ENCODE measurements around the gene THRAP3. TPM values are rescaled to one million over a fixed set of nuclear protein-coding genes. Genes with fewer than 3 reads are reported as not detected.

THRAP3 gene
- total RNA-seq, result 100 to 1,000 TPM; 128 to 133 TPM

- H3K36me3 Mint-ChIP-seq (ENCODE audit: low read depth), result peaks cover 30% of the 10 kb centered on the region
- DNase-seq, result peak; percentile 100
- H3K27me3 Mint-ChIP-seq, result no peaks in the 10 kb centered on the region
- H3K4me3 Mint-ChIP-seq, result peak within 1 kb of the TSS; percentile 94
- ChIA-PET CTCF (interaction anchor here (0.6 to 3.8 kb wide), 17 partner anchors 11 to 249 kb away, joined by 3 to 46 read pairs (median 4); partner anchors contain the start of genes EVA1B, SH3D21 and TRAPPC3), POLR2A (interaction anchor here (0.6 to 4.5 kb wide), 44 partner anchors 10 to 1251 kb away, joined by 3 to 72 read pairs (median 4); partner anchors contain the start of genes ADPRS, CLSPN, EVA1B and LSM10)
- peaks cover 32% of the 10 kb centered on the region for H3K4me1 Mint-ChIP-seq
- peak within 1 kb of the TSS; percentile 99 for H3K27ac Mint-ChIP-seq
- no peaks in the 10 kb centered on the region for H3K9me3 Mint-ChIP-seq
These were observed at the start of gene THRAP3 for GRCh38 chr1:36223996-36224536. Gene THRAP3, plus strand, starts transcription at chr1:36224443. Its CDS starts 58,121 bp downstream, at chr1:36282564.

GRCh38 chr1:36174713-36175112 is 49.5 kb upstream of the THRAP3 start:
- ChIA-PET POLR2A (no interaction called here), CTCF (no interaction called here)
- Mint-ChIP-seq H3K27me3 (no peaks in the 10 kb centered on the region), H3K9me3 (no peaks in the 10 kb centered on the region), H3K27ac (no peak overlapping the region), H3K4me3 (no peak overlapping the region), H3K4me1 (peaks cover 4% of the 10 kb centered on the region), H3K36me3 (ENCODE audit: low read depth) (peaks cover 61% of the 10 kb centered on the region)
- DNase-seq, result no peak

GRCh38 chr1:36175137-36176095 is 48.8 kb upstream of the THRAP3 start:
- POLR2A ChIA-PET, result no interaction called here

GRCh38 chr1:36176106-36176949 is 47.9 kb upstream of the THRAP3 start:
- CTCF ChIA-PET, result no interaction called here
- Mint-ChIP-seq H3K9me3 (no peaks in the 10 kb centered on the region), H3K36me3 (ENCODE audit: low read depth) (peaks cover 70% of the 10 kb centered on the region), H3K4me1 (peaks cover 2% of the 10 kb centered on the region), H3K27ac (no peak overlapping the region), H3K4me3 (no peak overlapping the region), H3K27me3 (no peaks in the 10 kb centered on the region)
- POLR2A ChIA-PET, result no interaction called here
- DNase-seq, result no peak

More at GRCh38 chr1:36175137-36176095, 48.8 kb upstream of the THRAP3 start:
- no peaks in the 10 kb centered on the region for H3K9me3 Mint-ChIP-seq
- H3K4me3 Mint-ChIP-seq, result no peak overlapping the region
- no peaks in the 10 kb centered on the region for H3K27me3 Mint-ChIP-seq
- peaks cover 2% of the 10 kb centered on the region for H3K4me1 Mint-ChIP-seq
- no peak overlapping the region for H3K27ac Mint-ChIP-seq
- CTCF ChIA-PET, result no interaction called here
- peaks cover 65% of the 10 kb centered on the region for H3K36me3 Mint-ChIP-seq (ENCODE audit: low read depth)
- no peak for DNase-seq

DNA sequence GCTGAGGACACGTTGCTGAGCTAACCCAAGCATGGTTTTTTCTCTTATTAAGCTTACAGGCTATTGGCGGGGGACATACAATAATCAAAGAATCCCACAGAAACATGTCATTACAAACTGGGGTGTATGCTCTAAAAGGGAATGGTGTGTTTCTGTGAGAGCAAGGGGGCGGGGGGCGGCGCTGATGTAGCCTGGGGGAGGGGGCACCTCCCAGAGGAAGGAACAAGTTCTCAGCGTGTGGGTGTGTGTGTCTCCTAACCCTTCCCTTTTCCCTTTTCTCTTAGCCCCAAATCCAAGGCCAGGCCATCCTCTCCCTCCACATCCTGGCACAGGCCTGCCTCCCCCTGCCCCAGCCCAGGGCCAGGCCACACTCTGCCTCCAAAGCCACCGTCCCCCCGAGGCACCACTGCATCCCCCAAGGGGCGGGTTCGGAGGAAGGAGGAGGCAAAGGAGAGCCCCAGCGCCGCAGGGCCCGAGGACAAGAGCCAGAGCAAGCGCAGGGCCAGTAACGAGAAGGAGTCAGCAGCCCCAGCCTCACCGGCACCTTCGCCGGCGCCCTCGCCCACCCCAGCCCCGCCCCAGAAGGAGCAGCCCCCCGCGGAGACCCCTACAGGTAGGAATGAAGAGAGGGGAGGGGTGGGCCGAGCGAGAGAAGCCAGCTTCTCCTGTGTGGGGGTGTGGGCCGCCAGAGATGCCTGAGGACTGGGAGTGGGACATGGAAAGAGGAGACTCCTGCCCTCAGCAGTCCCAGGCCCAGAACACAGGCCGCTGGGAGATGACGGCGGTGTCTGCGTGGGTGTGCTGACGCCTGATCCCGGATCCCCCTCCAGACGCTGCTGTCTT is 46.4 kb upstream of the THRAP3 start:
- POLR2A ChIA-PET, result interaction anchor here (1.5 kb wide), 1 partner anchor 18 kb away, joined by 4 read pairs; no protein-coding TSS in a partner anchor
- Mint-ChIP-seq H3K4me3 (no peak overlapping the region), H3K36me3 (ENCODE audit: low read depth) (peaks cover 63% of the 10 kb centered on the region), H3K27me3 (no peaks in the 10 kb centered on the region), H3K27ac (no peak overlapping the region), H3K9me3 (no peaks in the 10 kb centered on the region), H3K4me1 (no peaks in the 10 kb centered on the region)
- no peak for DNase-seq
- CTCF ChIA-PET, result interaction anchor here (0.9 kb wide), 1 partner anchor 28 kb away, joined by 4 read pairs; the partner anchor contains the start of gene TRAPPC3

- Mint-ChIP-seq H3K27ac (no peak overlapping the region), H3K9me3 (no peaks in the 10 kb centered on the region), H3K36me3 (ENCODE audit: low read depth) (peaks cover 60% of the 10 kb centered on the region), H3K4me1 (no peaks in the 10 kb centered on the region), H3K4me3 (no peak overlapping the region), H3K27me3 (no peaks in the 10 kb centered on the region)
- DNase-seq, result no peak
- CTCF ChIA-PET, result no interaction called here
- POLR2A ChIA-PET, result interaction anchor here (1.0 to 1.5 kb wide), 2 partner anchors 17 to 19 kb away, joined by 3 to 4 read pairs; no protein-coding TSS in a partner anchor
These were observed 45.6 kb upstream of the THRAP3 start for GRCh38 chr1:36178471-36179219.

DNA sequence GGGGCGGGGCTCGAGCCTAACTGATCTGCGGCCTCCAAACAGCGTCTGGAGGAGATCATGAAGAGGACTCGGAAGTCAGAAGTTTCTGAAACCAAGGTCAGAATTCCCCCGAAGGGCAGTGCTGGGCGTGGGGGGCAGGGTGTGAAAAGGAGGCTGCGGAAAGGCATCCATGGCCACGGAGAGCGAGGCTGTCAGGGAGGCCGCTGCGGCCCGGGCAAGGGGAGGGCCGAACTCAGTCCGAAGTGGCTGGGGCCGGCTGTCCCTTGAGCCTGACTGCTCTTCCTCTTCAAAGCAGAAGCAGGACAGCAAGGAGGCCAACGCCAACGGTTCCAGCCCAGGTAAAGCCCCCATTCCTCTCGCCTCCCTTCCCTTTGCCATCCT is 45.0 kb upstream of the THRAP3 start:
- H3K36me3 Mint-ChIP-seq (ENCODE audit: low read depth), result peaks cover 54% of the 10 kb centered on the region
- no peak for DNase-seq
- H3K4me1 Mint-ChIP-seq, result no peaks in the 10 kb centered on the region
- CTCF ChIA-PET, result no interaction called here
- H3K27me3 Mint-ChIP-seq, result no peaks in the 10 kb centered on the region
- no peak overlapping the region for H3K27ac Mint-ChIP-seq
- POLR2A ChIA-PET, result interaction anchor here (1.0 kb wide), 1 partner anchor 18 kb away, joined by 3 read pairs; no protein-coding TSS in a partner anchor
- no peaks in the 10 kb centered on the region for H3K9me3 Mint-ChIP-seq
- no peak overlapping the region for H3K4me3 Mint-ChIP-seq

GRCh38 chr1:36182734-36183133 is 41.5 kb upstream of the THRAP3 start:
- ChIA-PET CTCF (interaction anchor here (1.7 to 2.9 kb wide), 3 partner anchors 22 to 103 kb away, joined by 4 to 19 read pairs (median 10); partner anchors contain the start of gene TRAPPC3), POLR2A (interaction anchor here (0.5 to 2.4 kb wide), 6 partner anchors 20 to 177 kb away, joined by 3 to 19 read pairs (median 7); partner anchors contain the start of genes MAP7D1, THRAP3 and TRAPPC3)
- Mint-ChIP-seq H3K4me1 (peaks cover 5% of the 10 kb centered on the region), H3K27me3 (no peaks in the 10 kb centered on the region), H3K4me3 (no peak overlapping the region), H3K36me3 (ENCODE audit: low read depth) (peaks cover 34% of the 10 kb centered on the region), H3K9me3 (no peaks in the 10 kb centered on the region), H3K27ac (no peak overlapping the region)
- DNase-seq, result no peak

DNA sequence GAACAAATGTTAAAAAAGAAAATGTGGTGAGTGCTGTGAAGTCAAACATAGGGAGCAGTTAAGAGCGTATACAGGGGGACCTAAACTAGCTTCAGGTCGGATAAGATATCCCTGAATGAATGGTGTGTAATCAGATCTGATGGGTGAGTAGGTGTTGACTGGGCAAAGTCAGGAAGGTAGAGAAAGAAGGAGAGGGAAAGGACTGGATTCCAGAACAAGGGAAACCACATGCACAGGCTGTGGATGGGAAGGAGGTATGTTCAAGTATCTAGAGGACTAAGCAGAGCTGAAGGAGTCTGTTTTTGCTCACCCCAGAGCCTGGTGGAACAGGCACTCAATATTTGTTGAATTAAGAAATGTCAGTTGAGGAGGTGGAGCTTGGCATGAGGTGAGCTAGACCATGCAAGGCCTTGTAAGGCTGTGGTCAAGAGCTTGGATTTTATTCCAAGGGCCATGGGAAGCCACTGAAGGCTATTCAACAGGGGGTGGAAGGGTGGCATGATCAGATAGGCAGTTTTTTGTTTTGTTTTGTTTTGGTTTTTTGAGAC is 40.9 kb upstream of the THRAP3 start:
- no peak for DNase-seq
- Mint-ChIP-seq H3K4me1 (peaks cover 8% of the 10 kb centered on the region), H3K27ac (peak overlapping the region; percentile 10), H3K27me3 (no peaks in the 10 kb centered on the region), H3K36me3 (ENCODE audit: low read depth) (peaks cover 31% of the 10 kb centered on the region), H3K9me3 (no peaks in the 10 kb centered on the region), H3K4me3 (no peak overlapping the region)
- CTCF ChIA-PET, result interaction anchor here (1.7 to 2.9 kb wide), 3 partner anchors 22 to 103 kb away, joined by 4 to 19 read pairs (median 10); partner anchors contain the start of gene TRAPPC3
- POLR2A ChIA-PET, result interaction anchor here (0.5 to 2.4 kb wide), 7 partner anchors 21 to 178 kb away, joined by 3 to 19 read pairs (median 6); partner anchors contain the start of genes MAP7D1, THRAP3 and TRAPPC3

- DNase-seq, result peak; percentile 84
- H3K4me1 Mint-ChIP-seq, result peaks cover 8% of the 10 kb centered on the region
- H3K27me3 Mint-ChIP-seq, result no peaks in the 10 kb centered on the region
- peaks cover 3% of the 10 kb centered on the region for H3K36me3 Mint-ChIP-seq (ENCODE audit: low read depth)
- ChIA-PET POLR2A (interaction anchor here (0.7 to 3.0 kb wide), 8 partner anchors 26 to 71 kb away, joined by 3 to 35 read pairs (median 6); partner anchors contain the start of genes MAP7D1, THRAP3 and TRAPPC3), CTCF (interaction anchor here (0.6 to 5.3 kb wide), 18 partner anchors 9 to 478 kb away, joined by 3 to 123 read pairs (median 6); partner anchors contain the start of genes LSM10, THRAP3 and TRAPPC3)
- no peak overlapping the region for H3K4me3 Mint-ChIP-seq
- H3K27ac Mint-ChIP-seq, result peak overlapping the region; percentile 38
- no peaks in the 10 kb centered on the region for H3K9me3 Mint-ChIP-seq
These were observed 36.2 kb upstream of the THRAP3 start for GRCh38 chr1:36187800-36188593.
